DND-41 (cell line): ENCODE results near the gene ANKRD12.

Experiments used
- ATAC-seq: fragments of 200-7000 bp; cut with Tn5 transposase; 3 replicates; pipeline ENCODE4 v1.9.1; 2021; ENCODE audit warnings: low read depth; ENCODE audit not compliant: insufficient read depth
- DNase-seq: peaks from one replicate; pipeline ENCODE4 v3.0.0-alpha.2; 2020
- H2AFZ ChIP-seq: 2 replicates; pipeline ENCODE4 v1.6.0; 2012; ENCODE audit warnings: low read depth, low read length
- H3K27ac ChIP-seq: 2 replicates; pipeline ENCODE4 v1.5.1; 2012; ENCODE audit warnings: low read length, inconsistent platforms
- H3K27me3 ChIP-seq: fragments of 200-600 bp; sonication (generic); 2 replicates; pipeline ENCODE4 v1.6.0; 2012; ENCODE audit warnings: low read length, mild to moderate bottlenecking, inconsistent platforms; ENCODE audit not compliant: insufficient read depth, poor library complexity
- H3K36me3 ChIP-seq: 2 replicates; pipeline ENCODE4 v1.5.1; 2012; ENCODE audit warnings: low read length, inconsistent platforms; ENCODE audit not compliant: insufficient read depth
- H3K4me1 ChIP-seq: 2 replicates; pipeline ENCODE4 v1.5.1; 2012; ENCODE audit warnings: mild to moderate bottlenecking, low read length; ENCODE audit not compliant: insufficient read depth
- H3K4me2 ChIP-seq: 2 replicates; pipeline ENCODE4 v1.6.0; 2012; ENCODE audit warnings: mild to moderate bottlenecking, moderate library complexity, low read length, inconsistent platforms; ENCODE audit not compliant: insufficient read depth
- H3K4me3 ChIP-seq, 2 experiments: fragments of 200-600 bp in 1 of 2; shearing (Covaris generic) in 1 of 2; 2 replicates each; pipeline ENCODE4 v1.5.1; 2012 to 2016; ENCODE audit warnings: inconsistent platforms in 2 of 2, low read length in 2 of 2, mild to moderate bottlenecking in 2 of 2, low read depth in 1 of 2, moderate library complexity in 1 of 2
- H3K79me2 ChIP-seq: 2 replicates; pipeline ENCODE4 v1.6.0; 2012; ENCODE audit warnings: low read length, inconsistent platforms; ENCODE audit not compliant: insufficient read depth
- H3K9ac ChIP-seq: 2 replicates; pipeline ENCODE4 v1.6.0; 2012; ENCODE audit warnings: low read depth, mild to moderate bottlenecking, inconsistent platforms, low read length, moderate library complexity
- H3K9me3 ChIP-seq: 2 replicates; pipeline ENCODE4 v1.5.1; 2012; ENCODE audit warnings: low read length, moderate library complexity, mild to moderate bottlenecking, inconsistent platforms; ENCODE audit not compliant: insufficient read depth, severe bottlenecking
- H4K20me1 ChIP-seq: 2 replicates; pipeline ENCODE4 v1.6.0; 2012; ENCODE audit warnings: low read length; ENCODE audit not compliant: insufficient read depth
- CTCF ChIP-seq: IDR thresholded peaks from 2 replicates; pipeline ENCODE4 v1.5.1; 2012; ENCODE audit warnings: borderline replicate concordance, low read length, moderate library complexity, mild to moderate bottlenecking; ENCODE audit not compliant: poor library complexity, severe bottlenecking; ENCODE audit errors: extremely low read depth
- EZH2 ChIP-seq: IDR thresholded peaks from 3 replicates; pipeline ENCODE4 v1.6.1; 2012; ENCODE audit warnings: borderline replicate concordance, low read depth, mild to moderate bottlenecking, moderate library complexity, low read length, inconsistent platforms; ENCODE audit not compliant: severe bottlenecking

Gene ANKRD12

DNA sequence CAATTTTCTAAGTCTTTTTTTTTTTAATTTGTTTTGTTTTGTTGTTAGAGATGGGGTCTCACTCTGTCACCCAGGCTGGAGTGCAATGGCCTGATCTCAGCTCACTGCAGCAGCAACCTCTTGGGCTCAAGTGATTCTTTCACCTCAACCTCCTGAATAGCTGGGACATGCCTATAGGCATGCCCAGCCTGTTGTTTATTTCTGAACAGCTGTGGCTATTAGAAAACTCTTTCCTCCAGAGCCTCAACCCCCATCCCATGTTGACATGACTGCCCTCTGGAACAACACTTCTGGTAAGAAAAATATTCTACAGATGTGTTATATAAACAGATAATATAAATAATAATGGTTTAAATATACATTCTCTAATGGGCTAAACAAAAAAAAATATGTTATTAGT, 153.6 kb downstream of the ANKRD12 start:
- Histone ChIP-seq H4K20me1 (no peaks in the 10 kb centered on the region), H3K4me1 (no peaks in the 10 kb centered on the region), H3K79me2 (no peaks in the 10 kb centered on the region), H2AFZ (no peak overlapping the region), H3K4me2 (no peak overlapping the region), H3K9me3 (peaks cover 6% of the 10 kb centered on the region), H3K9ac (no peak overlapping the region), H3K36me3 (no peaks in the 10 kb centered on the region), H3K4me3 (no peak overlapping the region), H3K27ac (no peak overlapping the region), H3K27me3 (no peaks in the 10 kb centered on the region)
- no peak for DNase-seq
- no peak for ATAC-seq
- no peak for TF ChIP-seq EZH2

GRCh38 chr18:9292047-9292446, 155.5 kb downstream of the ANKRD12 start:
- Histone ChIP-seq H3K4me1 (no peaks in the 10 kb centered on the region), H3K4me3 (no peak overlapping the region), H3K27ac (no peak overlapping the region), H4K20me1 (no peaks in the 10 kb centered on the region), H3K9ac (no peak overlapping the region), H3K79me2 (no peaks in the 10 kb centered on the region), H3K27me3 (no peaks in the 10 kb centered on the region), H2AFZ (no peak overlapping the region), H3K4me2 (no peak overlapping the region), H3K9me3 (peaks cover 6% of the 10 kb centered on the region), H3K36me3 (no peaks in the 10 kb centered on the region)
- no peak for TF ChIP-seq EZH2
- no peak for TF ChIP-seq CTCF
- no peak for DNase-seq
- no peak for ATAC-seq

- Histone ChIP-seq H3K4me3 (no peak overlapping the region), H4K20me1 (no peaks in the 10 kb centered on the region), H3K27me3 (no peaks in the 10 kb centered on the region), H3K27ac (no peak overlapping the region), H3K4me1 (no peaks in the 10 kb centered on the region), H3K4me2 (no peak overlapping the region), H3K36me3 (no peaks in the 10 kb centered on the region), H3K79me2 (no peaks in the 10 kb centered on the region), H3K9ac (no peak overlapping the region), H2AFZ (no peak overlapping the region), H3K9me3 (peaks cover 6% of the 10 kb centered on the region)
- no peak for DNase-seq
- TF ChIP-seq EZH2: no peak
- ATAC-seq: no peak
These were observed 157.4 kb downstream of the ANKRD12 start for GRCh38 chr18:9293948-9294347.

DNA sequence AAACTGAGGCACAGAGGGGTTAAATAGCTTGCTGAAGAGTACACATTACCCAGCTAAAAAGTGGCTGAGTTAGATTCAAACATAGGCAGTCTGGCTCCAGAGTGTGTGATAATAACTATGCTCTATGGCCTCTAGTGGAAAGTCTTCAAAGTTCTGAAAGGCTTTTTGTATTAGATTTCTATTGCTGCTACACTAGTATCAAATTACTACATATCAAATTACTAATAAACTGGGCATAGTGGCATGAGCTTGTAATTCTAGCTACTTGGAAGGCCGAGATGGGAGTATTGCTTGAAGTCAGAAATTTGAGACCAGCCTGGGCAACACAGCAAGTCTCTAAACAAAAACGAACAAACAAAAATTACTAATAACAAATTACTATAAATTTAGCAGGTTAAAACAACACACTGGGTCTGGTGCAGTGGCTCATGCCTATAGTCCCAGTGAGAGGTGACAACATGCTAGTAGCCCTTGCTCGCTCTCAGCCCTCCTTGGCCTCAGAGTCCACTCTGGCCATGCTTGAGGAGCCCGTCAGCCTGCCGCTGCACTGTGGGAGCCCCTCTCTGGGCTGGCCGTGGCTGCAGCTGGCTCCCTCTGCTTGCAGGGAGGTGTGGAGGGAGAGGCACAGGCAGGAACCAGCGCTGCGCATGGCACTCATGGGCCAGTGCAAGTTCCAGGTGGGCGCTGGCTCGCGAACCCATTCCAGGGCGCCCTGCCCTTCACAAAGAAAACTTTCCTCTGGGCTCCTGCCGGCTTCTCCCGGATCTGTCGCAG, 159.8 kb downstream of the ANKRD12 start:
- Histone ChIP-seq H3K27me3 (no peaks in the 10 kb centered on the region), H3K9ac (no peak overlapping the region), H3K27ac (no peak overlapping the region), H3K9me3 (peaks cover 6% of the 10 kb centered on the region), H3K4me3 (no peak overlapping the region), H2AFZ (no peak overlapping the region), H3K4me1 (no peaks in the 10 kb centered on the region), H3K4me2 (no peak overlapping the region), H3K36me3 (no peaks in the 10 kb centered on the region), H4K20me1 (no peaks in the 10 kb centered on the region), H3K79me2 (no peaks in the 10 kb centered on the region)
- TF ChIP-seq CTCF (no peak), EZH2 (no peak)
- DNase-seq: no peak
- no peak for ATAC-seq
